OCI-LY7 (cell line): Measurements from ENCODE around the gene RNF19B. TPM values are rescaled to one million over a fixed set of nuclear protein-coding genes. Genes with fewer than 3 reads are reported as not detected.

Experiments used
- BruUV-seq: library from RNA; stranded (reverse); fragments of 400-500 nt; replicated peaks from 2 replicates; lab custom pipeline; 2021; lab: Mats Ljungman, UMichigan
- CTCF ChIA-PET: fragments of 300-600 bp; sonication (Branson Sonifier 250); formaldehyde crosslinking; loops from one replicate; lab custom pipeline; 2022; ENCODE audit warnings: antibody characterized with exemption; ENCODE audit not compliant: unreplicated experiment; lab: Charles Lee
- POLR2A ChIA-PET: fragments of 300-600 bp; sonication (Branson Sonifier 250); formaldehyde crosslinking; loops from one replicate; lab custom pipeline; 2022; ENCODE audit warnings: antibody characterized with exemption; lab: Charles Lee
- DNase-seq: peaks from one replicate; pipeline ENCODE4 v3.0.0-alpha.2; 2015; ENCODE audit warnings: low spot score
- H2AFZ ChIP-seq: fragments of 200-600 bp; sonication (generic), shearing (Covaris generic); 2 replicates; pipeline ENCODE4 v1.6.1; 2014; ENCODE audit warnings: mild to moderate bottlenecking, antibody characterized with exemption, low read length, moderate library complexity
- H3K27ac ChIP-seq: fragments of 200-600 bp; sonication (generic); 2 replicates; pipeline ENCODE4 v1.5.1; 2014; ENCODE audit warnings: mixed run types, low read depth, mild to moderate bottlenecking, moderate library complexity, low read length, inconsistent platforms; ENCODE audit not compliant: poor library complexity, severe bottlenecking
- H3K36me3 ChIP-seq: fragments of 200-600 bp; sonication (generic); 2 replicates; pipeline ENCODE4 v1.6.1; 2014; ENCODE audit warnings: mild to moderate bottlenecking, antibody characterized with exemption, low read length, moderate library complexity, mixed read lengths; ENCODE audit not compliant: insufficient read depth
- H3K4me1 ChIP-seq: fragments of 200-600 bp; sonication (generic); 2 replicates; pipeline ENCODE4 v1.5.1; 2014; ENCODE audit warnings: mild to moderate bottlenecking, low read length; ENCODE audit not compliant: insufficient read depth, poor library complexity, severe bottlenecking
- H3K4me2 ChIP-seq: fragments of 200-600 bp; sonication (generic); 2 replicates; pipeline ENCODE4 v1.6.1; 2014; ENCODE audit warnings: mild to moderate bottlenecking, low read length
- H3K4me3 ChIP-seq: fragments of 200-600 bp; sonication (generic); 2 replicates; pipeline ENCODE4 v1.5.1; 2014; ENCODE audit warnings: mild to moderate bottlenecking, low read depth, low read length; ENCODE audit not compliant: poor library complexity, severe bottlenecking
- H3K79me2 ChIP-seq: fragments of 200-600 bp; sonication (generic); 2 replicates; pipeline ENCODE4 v1.6.1; 2016; ENCODE audit warnings: low read depth, mild to moderate bottlenecking, low read length, moderate library complexity, mixed read lengths; ENCODE audit not compliant: insufficient read depth
- H3K9me2 ChIP-seq: fragments of 200-600 bp; sonication (generic); 2 replicates; pipeline ENCODE4 v1.6.1; 2016; ENCODE audit warnings: mild to moderate bottlenecking, low read length, mixed read lengths; ENCODE audit not compliant: insufficient read depth
- H3K9me3 ChIP-seq: fragments of 200-600 bp; sonication (generic); 2 replicates; pipeline ENCODE4 v1.6.1; 2014; ENCODE audit warnings: mild to moderate bottlenecking, mixed run types, low read length, mixed read lengths
- H4K20me1 ChIP-seq: fragments of 200-600 bp; sonication (generic); 2 replicates; pipeline ENCODE4 v1.6.1; 2014; ENCODE audit warnings: mild to moderate bottlenecking, antibody characterized with exemption, low read length, moderate library complexity, mixed read lengths; ENCODE audit not compliant: insufficient read depth
- EZH2phosphoT487 ChIP-seq: fragments of 200-600 bp; sonication (generic); IDR thresholded peaks from 2 replicates; pipeline ENCODE4 v1.6.1; 2018; ENCODE audit warnings: low read depth, borderline replicate concordance, mild to moderate bottlenecking, mixed run types, antibody characterized with exemption, low read length, moderate library complexity, mixed read lengths
- intact Hi-C: fragments of 100-400 bp; cut with micrococcal nuclease; formaldehyde crosslinking; loops from one replicate; pipeline ENCODE4 v1.10.0; 2022; ENCODE audit not compliant: unreplicated experiment
- total RNA-seq, 2 experiments: library from RNA; depleted of rRNA in 1 of 2; stranded (reverse); fragments of >200 nt in 1 of 2; shearing (Covaris generic) in 1 of 2; gene quantifications; 2 replicates each; pipeline ENCODE4 v1.2.3, GENCODE V29; 2014 to 2022
- TF ChIP-seq, protein P1 (sequence below): fragments of 200-600 bp; sonication (generic); conservative IDR thresholded peaks from 2 replicates; pipeline ENCODE4 v1.5.1; 2014; ENCODE audit warnings: mild to moderate bottlenecking, antibody characterized with exemption, low read length, moderate library complexity, mixed read lengths

The RNF19B gene
- total RNA-seq, 2 experiments from 2014 or later = 23.0 to 36.8 TPM

DNA sequence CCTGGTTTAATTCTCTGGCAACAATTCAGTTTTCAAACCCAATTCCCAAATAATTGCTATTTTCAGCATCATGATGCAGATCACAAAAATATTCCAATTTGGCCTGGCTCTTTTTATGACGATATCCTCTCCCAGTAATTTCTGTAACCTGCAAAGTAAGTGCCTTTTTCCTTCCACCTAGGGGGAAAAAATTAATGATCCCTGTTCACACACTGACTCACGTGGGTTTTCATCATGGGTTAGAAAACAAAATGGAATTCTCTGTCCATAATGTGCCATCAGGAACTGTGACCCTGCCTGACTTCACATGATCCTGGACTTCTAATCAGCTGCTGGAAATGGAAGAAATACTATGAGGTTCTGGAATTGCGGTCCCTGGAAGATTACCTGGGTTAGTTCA is 47.6 kb upstream of the RNF19B start:
- no peak for DNase-seq
- Histone ChIP-seq H3K36me3 (peaks cover 82% of the 10 kb centered on the region), H2AFZ (no peak overlapping the region), H3K9me2 (no peaks in the 10 kb centered on the region), H3K4me1 (no peaks in the 10 kb centered on the region), H3K79me2 (no peaks in the 10 kb centered on the region), H3K4me2 (no peak overlapping the region), H3K9me3 (no peaks in the 10 kb centered on the region), H3K4me3 (no peak overlapping the region), H3K27ac (no peak overlapping the region), H4K20me1 (peaks cover 3% of the 10 kb centered on the region; the same call in 1 of the 2 replicates)
- no TSS peak for BruUV-seq
- POLR2A ChIA-PET = no interaction called here
- intact Hi-C loops = no loop called here
- no peak for TF ChIP-seq EZH2phosphoT487
- TF ChIP-seq, protein P1, sequence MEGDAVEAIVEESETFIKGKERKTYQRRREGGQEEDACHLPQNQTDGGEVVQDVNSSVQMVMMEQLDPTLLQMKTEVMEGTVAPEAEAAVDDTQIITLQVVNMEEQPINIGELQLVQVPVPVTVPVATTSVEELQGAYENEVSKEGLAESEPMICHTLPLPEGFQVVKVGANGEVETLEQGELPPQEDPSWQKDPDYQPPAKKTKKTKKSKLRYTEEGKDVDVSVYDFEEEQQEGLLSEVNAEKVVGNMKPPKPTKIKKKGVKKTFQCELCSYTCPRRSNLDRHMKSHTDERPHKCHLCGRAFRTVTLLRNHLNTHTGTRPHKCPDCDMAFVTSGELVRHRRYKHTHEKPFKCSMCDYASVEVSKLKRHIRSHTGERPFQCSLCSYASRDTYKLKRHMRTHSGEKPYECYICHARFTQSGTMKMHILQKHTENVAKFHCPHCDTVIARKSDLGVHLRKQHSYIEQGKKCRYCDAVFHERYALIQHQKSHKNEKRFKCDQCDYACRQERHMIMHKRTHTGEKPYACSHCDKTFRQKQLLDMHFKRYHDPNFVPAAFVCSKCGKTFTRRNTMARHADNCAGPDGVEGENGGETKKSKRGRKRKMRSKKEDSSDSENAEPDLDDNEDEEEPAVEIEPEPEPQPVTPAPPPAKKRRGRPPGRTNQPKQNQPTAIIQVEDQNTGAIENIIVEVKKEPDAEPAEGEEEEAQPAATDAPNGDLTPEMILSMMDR = no peak
- CTCF ChIA-PET = no interaction called here

DNA sequence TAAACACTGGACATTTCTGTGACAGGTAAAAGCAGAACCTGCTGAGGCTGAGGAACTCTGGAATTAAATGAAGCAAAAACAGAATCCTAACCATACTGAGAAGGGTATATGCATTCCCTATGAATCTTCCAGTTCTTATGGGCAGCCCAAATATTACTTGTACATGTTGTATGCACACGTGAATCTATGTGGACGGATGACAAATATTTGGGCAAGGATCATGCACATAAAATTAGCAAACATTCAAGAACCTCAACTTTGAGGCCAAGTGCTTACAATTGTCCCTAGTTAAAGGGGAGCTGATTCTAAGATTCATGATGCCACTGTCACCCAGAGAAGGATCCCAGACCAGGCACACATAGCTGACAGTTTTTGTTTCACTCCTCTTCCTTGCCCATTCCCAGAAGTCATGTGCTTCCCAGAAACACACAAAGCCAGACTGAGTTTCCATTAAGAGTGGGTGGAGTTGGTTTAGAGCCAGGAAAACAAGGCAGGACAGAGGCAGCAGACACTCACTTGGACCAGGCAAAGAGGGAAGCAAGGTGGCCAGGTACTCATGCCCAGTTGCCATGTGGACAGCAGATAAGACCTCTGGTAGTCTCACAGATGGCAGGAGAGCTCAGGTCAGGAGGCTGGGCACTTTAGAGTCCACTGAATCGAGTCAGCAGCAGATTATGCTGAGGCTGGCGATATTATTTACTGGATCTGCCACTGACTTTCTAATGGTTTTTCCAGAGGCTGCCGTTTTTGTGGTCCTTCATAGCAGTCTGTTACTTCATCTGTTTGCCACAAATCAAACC is 46.5 kb upstream of the RNF19B start:
- no TSS peak for BruUV-seq
- no peak for DNase-seq
- TF ChIP-seq, protein P1 = no peak
- no peak for TF ChIP-seq EZH2phosphoT487
- POLR2A ChIA-PET = no interaction called here
- Histone ChIP-seq H3K4me1 (no peaks in the 10 kb centered on the region), H3K4me3 (no peak overlapping the region), H2AFZ (no peak overlapping the region), H3K4me2 (no peak overlapping the region), H4K20me1 (peaks cover 3% of the 10 kb centered on the region; the same call in 1 of the 2 replicates), H3K27ac (no peak overlapping the region), H3K9me2 (no peaks in the 10 kb centered on the region), H3K9me3 (no peaks in the 10 kb centered on the region), H3K36me3 (peaks cover 79% of the 10 kb centered on the region), H3K79me2 (no peaks in the 10 kb centered on the region)
- intact Hi-C loops = no loop called here
- CTCF ChIA-PET = no interaction called here

DNA sequence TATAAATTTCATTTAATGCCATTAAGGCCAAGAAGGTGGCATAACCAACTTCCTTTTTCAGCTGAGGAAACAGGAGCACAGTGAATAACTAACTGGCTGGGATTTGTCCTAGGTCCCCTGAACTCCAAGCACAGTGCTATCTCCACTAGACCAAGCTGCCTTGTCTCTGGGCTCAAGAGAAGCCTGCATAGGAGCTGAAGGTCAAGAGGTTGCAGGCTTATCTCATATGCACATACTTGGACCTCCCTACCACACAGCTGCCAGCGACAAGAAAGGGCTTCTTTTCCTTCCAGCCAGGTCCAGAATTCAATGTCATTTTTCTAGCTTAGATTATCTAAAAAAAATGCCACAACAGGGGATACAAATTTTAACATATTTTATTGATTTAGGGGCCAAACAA is 45.0 kb upstream of the RNF19B start:
- BruUV-seq = no TSS peak
- no peak for DNase-seq
- H2AFZ ChIP-seq = no peak overlapping the region
- no peaks in the 10 kb centered on the region for H3K9me3 ChIP-seq
- H3K9me2 ChIP-seq = no peaks in the 10 kb centered on the region
- H3K4me3 ChIP-seq = no peak overlapping the region
- H3K79me2 ChIP-seq = no peaks in the 10 kb centered on the region
- H3K36me3 ChIP-seq = peaks cover 70% of the 10 kb centered on the region
- no peaks in the 10 kb centered on the region for H3K4me1 ChIP-seq
- H3K4me2 ChIP-seq = no peak overlapping the region
- no peak for TF ChIP-seq EZH2phosphoT487
- POLR2A ChIA-PET = interaction anchor here (0.6 kb wide), 1 partner anchor 36 kb away, joined by 3 read pairs; no protein-coding TSS in a partner anchor
- peaks cover 3% of the 10 kb centered on the region; the same call in 1 of the 2 replicates for H4K20me1 ChIP-seq
- CTCF ChIA-PET = no interaction called here
- intact Hi-C loops = no loop called here
- H3K27ac ChIP-seq = no peak overlapping the region
